IPS-NIHi7 (cell line): ENCODE data around the gene ARF6.
"Not testable (repeated sequence)": the region's sequence is repeated elsewhere in the genome, so short reads cannot be mapped to it uniquely, and the experiment has no call there.

ENCODE experiments used
- DNase-seq: peaks from one replicate; pipeline ENCODE4 v3.0.0; 2012; ENCODE audit warnings: mixed read lengths; ENCODE audit errors: extremely low spot score

The ARF6 gene

DNA sequence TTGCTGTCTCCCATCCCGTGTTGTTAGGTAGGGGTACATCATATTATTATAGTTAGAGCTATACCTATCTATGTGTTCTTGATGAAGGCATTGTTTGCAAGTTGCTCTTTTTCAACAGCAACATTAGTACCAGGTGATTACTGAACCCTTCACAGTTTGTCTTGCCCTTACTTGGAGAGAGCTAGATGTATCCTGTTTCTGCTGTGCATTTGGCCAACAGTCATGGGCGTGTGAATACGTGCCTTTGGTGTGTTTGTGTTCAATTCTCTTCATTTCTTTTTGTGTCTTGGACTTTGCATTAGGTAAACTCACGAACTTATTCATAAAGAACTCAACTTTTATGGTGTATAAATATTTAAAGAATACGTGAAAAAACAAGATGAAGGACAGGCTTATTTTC, 14.3 kb downstream of the ARF6 start:
- DNase-seq, result no peak

DNA sequence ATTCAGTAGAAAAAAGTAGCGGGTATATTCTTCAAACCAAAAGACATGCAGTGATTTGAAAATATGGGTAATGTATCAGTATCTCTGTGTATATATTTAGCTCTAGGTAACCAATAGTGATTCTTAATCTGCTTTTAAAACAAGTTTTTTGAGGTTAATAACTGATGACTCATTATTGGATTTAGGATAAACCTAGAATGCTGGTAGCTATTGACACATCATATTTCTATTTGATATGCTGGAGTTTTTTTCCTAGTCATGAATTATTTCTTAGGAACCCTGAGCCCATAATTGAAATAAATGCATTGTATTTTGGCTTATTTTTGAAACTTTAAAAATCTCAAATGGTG, 15.5 kb downstream of the ARF6 start:
- no peak for DNase-seq

DNA sequence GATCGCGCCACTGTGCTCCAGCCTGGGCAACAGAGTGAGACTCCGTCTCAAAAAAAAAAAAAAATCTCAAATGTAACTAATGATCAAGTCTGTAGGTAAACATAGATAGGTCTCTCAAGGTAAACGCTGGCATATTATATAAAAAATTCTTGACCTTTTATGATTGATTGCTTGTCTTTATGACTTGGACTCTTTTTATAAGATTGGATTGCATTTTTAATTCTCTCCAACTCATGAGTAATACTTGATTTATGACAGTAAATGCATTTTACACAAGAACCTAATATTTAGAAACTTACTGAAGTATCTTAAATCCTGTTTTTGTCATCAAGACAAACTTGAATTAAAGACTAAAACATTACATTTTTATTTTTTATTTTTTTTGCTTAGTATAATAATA, 16.1 kb downstream of the ARF6 start:
- DNase-seq, result no peak

GRCh38 chr14:49915085-49915484, 22.2 kb downstream of the ARF6 start:
- no peak for DNase-seq

GRCh38 chr14:49918706-49919105, 25.8 kb downstream of the ARF6 start:
- DNase-seq, result no peak

GRCh38 chr14:49919825-49920659, 27.2 kb downstream of the ARF6 start:
- DNase-seq, result no peak

DNA sequence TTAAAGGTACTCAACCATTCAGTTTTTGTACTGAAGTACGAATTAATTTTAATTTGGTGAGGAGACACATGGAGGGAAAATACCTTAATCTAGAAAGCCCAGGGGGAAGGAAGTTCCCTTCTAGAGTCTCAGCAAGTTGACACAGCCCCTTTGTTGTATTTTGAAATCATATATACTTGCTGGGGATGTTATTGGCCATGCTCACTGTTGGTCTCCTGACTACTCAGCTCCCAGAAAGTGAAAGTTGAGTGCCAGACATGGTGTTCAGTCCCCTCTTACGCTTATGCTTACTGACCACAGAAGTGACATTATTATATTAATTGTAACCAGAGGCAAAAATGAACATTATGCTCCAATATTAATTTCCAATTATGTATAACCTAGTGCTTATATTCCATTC, 28.1 kb downstream of the ARF6 start:
- DNase-seq, result no peak

- DNase-seq, result no peak
Measured at GRCh38 chr14:49921401-49921800, 28.5 kb downstream of the ARF6 start.

DNA sequence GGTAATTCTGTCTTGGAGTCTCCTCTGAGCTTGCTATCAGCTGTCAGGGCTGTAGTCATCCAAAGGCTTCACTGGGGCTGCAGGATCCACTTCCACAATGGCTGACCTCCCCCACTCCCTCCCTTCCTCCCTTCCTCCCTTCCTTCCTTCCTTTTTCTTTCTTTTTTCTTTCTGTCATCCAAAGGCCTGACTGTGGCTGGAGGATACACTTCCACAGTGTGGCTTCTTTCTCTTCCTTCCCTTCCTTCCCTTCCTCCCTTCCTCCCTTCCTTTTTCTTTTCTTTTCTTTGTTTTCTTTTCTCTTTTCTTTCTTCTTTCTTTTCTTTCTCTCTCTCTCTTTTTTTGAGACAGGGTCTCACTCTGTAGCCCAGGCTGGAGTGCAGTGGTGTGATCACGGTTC, 30.6 kb downstream of the ARF6 start:
- DNase-seq, result no peak

DNA sequence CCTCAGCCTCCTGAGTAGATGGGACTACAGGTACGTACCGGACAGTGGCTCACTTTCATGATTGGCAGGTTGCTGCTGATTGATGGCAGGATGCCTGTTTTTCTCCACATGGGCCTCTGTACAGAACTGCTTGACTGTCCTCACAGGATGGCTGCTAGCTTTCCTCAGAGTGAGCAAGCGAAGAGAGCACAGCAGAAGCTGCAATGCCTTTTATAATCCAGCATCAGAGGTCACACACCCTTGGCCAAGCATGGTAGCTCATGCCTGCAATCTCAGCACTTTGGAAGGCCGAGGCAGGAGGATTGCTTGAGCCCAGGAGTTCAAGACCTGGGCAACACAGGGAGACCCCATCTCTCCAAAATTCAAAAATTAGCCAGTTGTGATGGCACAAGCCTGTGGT, 31.0 kb downstream of the ARF6 start:
- no peak for DNase-seq

- no peak for DNase-seq
Measured at GRCh38 chr14:49924852-49925251, 32.0 kb downstream of the ARF6 start.

DNA sequence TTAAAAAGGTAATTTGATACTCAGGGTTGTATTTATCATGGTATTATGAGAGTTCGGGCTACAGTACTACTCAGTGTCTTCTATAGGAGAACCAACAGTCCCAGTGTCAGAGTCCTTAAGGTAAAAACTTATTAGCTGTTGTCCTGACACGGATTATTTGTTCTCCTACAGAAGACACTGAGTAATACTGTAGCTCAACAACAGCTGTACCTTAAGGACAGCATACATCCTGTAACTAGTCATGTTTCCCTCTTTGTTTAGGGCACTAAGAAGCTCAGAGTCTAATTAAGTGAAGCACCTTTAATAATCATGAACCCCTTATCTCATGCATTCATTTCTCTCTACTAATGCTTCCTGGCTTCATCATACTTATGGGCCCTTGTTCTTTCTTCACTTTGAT, 33.9 kb downstream of the ARF6 start:
- no peak for DNase-seq

DNA sequence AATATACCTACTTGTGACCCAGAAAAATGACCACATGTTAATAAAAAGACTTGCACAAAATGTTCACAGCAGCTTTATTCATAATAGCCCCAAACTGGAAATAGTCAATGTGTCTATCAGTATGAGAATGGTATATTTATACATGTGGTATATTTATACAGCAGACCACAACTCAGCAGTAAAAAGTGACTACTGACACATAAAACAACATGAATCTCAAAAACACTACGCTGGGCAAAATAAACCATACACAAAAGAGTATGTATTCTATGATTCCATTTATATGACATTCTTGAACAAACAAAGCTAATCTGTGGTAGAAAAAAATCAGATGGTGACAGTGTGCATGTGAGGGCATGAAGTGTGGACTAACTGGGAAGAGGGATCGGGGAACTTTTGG, 35.1 kb downstream of the ARF6 start:
- DNase-seq, result no peak

- no peak for DNase-seq
Measured at GRCh38 chr14:49930720-49931119, 37.8 kb downstream of the ARF6 start.

GRCh38 chr14:49931523-49931922, 38.6 kb downstream of the ARF6 start:
- no peak for DNase-seq

GRCh38 chr14:49933128-49933527, 40.2 kb downstream of the ARF6 start:
- DNase-seq, result no peak

- no peak for DNase-seq
Measured at GRCh38 chr14:49933704-49934103, 40.8 kb downstream of the ARF6 start.

GRCh38 chr14:49934646-49935045, 41.8 kb downstream of the ARF6 start:
- no peak for DNase-seq

GRCh38 chr14:49935526-49935925, 42.6 kb downstream of the ARF6 start:
- no peak for DNase-seq

DNA sequence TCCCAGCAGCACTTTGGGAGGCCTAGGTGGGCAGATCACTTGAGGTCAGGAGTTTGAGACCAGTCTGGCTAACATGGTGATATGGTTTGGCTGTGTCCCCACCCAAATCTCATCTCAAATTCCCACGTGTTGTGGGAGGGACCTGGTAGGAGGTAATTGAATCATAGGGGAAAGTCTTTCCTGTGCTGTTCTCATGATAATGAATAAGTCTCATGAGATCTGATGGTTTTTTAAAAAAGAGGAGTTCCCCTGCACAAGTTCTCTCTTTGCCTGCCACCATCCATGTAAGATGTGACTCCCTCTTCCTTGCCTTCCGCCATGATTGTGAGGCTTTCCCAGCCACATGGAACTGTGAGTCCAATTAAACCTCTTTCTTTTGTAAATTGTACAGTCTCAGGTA, 43.4 kb downstream of the ARF6 start:
- not testable (repeated sequence) for DNase-seq

DNA sequence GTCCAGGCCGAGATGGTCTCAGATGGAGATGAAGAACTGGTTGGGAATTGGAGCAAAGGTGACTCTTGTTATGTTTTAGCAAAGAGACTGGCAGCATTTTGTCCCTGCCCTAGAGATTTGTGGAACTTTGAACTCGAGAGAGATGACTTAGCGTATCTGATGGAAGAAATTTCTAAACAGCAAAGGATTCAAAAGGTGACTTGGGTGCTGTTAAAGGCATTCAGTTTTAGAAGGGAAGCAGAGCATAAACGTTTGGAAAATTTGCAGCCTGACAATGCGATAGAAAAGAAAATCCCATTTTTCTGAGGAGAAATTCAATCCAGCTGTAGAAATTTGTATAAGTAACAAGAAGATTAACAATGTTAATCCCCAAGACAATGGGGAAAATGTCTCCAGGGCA, 44.0 kb downstream of the ARF6 start:
- not testable (repeated sequence) for DNase-seq

GRCh38 chr14:49939215-49939614, 46.3 kb downstream of the ARF6 start:
- not testable (repeated sequence) for DNase-seq

DNA sequence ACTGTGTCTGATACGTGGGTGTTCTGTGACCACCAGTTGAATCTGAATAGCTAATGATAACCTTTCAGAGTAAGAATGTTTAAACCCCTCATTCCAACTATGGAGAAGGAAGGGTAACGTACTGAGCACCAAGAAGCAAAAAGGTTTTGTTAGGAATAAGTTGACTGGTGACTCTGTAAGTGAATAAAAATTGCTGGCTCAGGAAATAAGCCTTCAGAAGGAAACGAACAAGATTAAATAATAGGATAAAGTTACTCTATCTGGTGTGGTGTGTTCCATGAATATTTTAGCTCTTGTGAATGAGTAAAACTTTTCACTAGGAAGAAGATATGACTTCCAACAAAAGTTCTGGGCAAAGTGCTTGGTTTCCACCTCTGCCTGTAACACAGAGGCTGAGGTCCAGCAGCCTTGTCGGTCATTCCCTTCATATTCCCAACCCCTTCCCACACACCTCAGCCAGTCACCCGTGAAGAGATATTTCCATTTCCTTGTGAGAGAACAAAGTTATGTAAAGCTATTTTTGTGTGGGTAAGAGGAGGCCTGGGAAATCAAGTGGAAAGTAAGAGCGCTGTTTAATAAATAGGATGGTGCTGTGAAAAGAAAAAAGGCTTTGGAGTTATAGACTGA, 47.1 kb downstream of the ARF6 start:
- no peak for DNase-seq
